IMR-90 (cell line): ENCODE results near the gene ZNF337. TPM values are rescaled to one million over a fixed set of nuclear protein-coding genes. Genes with fewer than 3 reads are reported as not detected.
A peak's percentile ranks its signal among the peaks of the same experiment; 100 is the strongest.

Source experiments
- ATAC-seq: fragments of 200-7000 bp; cut with Tn5 transposase; 2 replicates; pipeline ENCODE4 v1.9.1; 2020; ENCODE audit warnings: low read depth, mild to moderate bottlenecking, moderate library complexity
- BruUV-seq: library from RNA; stranded (reverse); fragments of 400-500 nt; replicated peaks from 2 replicates; lab custom pipeline; 2021; lab: Mats Ljungman, UMichigan
- CTCF ChIA-PET: fragments of 300-600 bp; formaldehyde crosslinking; extraction: SDS; loops from one replicate; lab custom pipeline; 2021; ENCODE audit warnings: antibody characterized with exemption; lab: Yijun Ruan, JAX
- POLR2A ChIA-PET: fragments of 300-600 bp; sonication (Branson Sonifier 250); formaldehyde crosslinking; loops from one replicate; lab custom pipeline; 2022; ENCODE audit warnings: antibody characterized with exemption; ENCODE audit not compliant: unreplicated experiment; lab: Charles Lee
- DNase-seq: peaks from one replicate; pipeline ENCODE4 v3.0.0; 2013
- H2AFZ ChIP-seq: replicated peaks from 2 replicates; pipeline ENCODE3; 2013; ENCODE audit warnings: low read length, mild to moderate bottlenecking; ENCODE audit not compliant: poor library complexity
- H2AK5ac ChIP-seq: 2 replicates; pipeline ENCODE4 v1.6.1; 2013; ENCODE audit warnings: low read depth, low read length, inconsistent platforms
- H2AK9ac ChIP-seq: replicated peaks from 2 replicates; pipeline ENCODE3; 2013; ENCODE audit warnings: mild to moderate bottlenecking, low read depth, low read length, moderate library complexity; ENCODE audit not compliant: poor library complexity
- H2BK120ac ChIP-seq: 2 replicates; pipeline ENCODE4 v1.6.1; 2013; ENCODE audit warnings: low read depth, low read length, inconsistent platforms
- H2BK15ac ChIP-seq: 3 replicates; pipeline ENCODE4 v1.6.1; 2013; ENCODE audit warnings: low read depth, low read length, inconsistent platforms
- H2BK20ac ChIP-seq: 2 replicates; pipeline ENCODE4 v1.6.1; 2013; ENCODE audit warnings: low read depth, mild to moderate bottlenecking, inconsistent platforms, low read length, moderate library complexity
- H2BK5ac ChIP-seq: 2 replicates; pipeline ENCODE4 v1.6.1; 2013; ENCODE audit warnings: mild to moderate bottlenecking, low read depth, low read length, inconsistent platforms; ENCODE audit not compliant: poor library complexity, severe bottlenecking
- H3K14ac ChIP-seq: replicated peaks from 2 replicates; pipeline ENCODE4 v1.6.1; 2013; ENCODE audit warnings: low read depth, low read length, inconsistent platforms
- H3K18ac ChIP-seq: 2 replicates; pipeline ENCODE4 v1.6.1; 2013; ENCODE audit warnings: low read depth, low read length, control low read depth
- H3K23ac ChIP-seq: 2 replicates; pipeline ENCODE4 v1.6.1; 2013; ENCODE audit warnings: low read depth, low read length, inconsistent platforms
- H3K27ac ChIP-seq: 2 replicates; pipeline ENCODE4 v1.5.1; 2013; ENCODE audit warnings: mild to moderate bottlenecking, control low read depth, low read length; ENCODE audit not compliant: insufficient read depth
- H3K27me3 ChIP-seq: 2 replicates; pipeline ENCODE4 v1.6.1; 2013; ENCODE audit warnings: low read length; ENCODE audit not compliant: control insufficient read depth, insufficient read depth
- H3K36me3 ChIP-seq: 2 replicates; pipeline ENCODE4 v1.6.1; 2013; ENCODE audit warnings: low read length, mixed read lengths; ENCODE audit not compliant: control insufficient read depth, insufficient read depth
- H3K4ac ChIP-seq: 2 replicates; pipeline ENCODE4 v1.6.1; 2013; ENCODE audit warnings: low read depth, low read length, inconsistent platforms
- H3K4me1 ChIP-seq: 2 replicates; pipeline ENCODE4 v1.6.1; 2013; ENCODE audit warnings: low read length, mixed read lengths; ENCODE audit not compliant: control insufficient read depth, insufficient read depth
- H3K4me2 ChIP-seq: 2 replicates; pipeline ENCODE4 v1.6.1; 2013; ENCODE audit warnings: low read depth, mild to moderate bottlenecking, control low read depth, low read length, moderate library complexity
- H3K4me3 ChIP-seq: 2 replicates; pipeline ENCODE4 v1.5.1; 2013; ENCODE audit warnings: low read depth, mild to moderate bottlenecking, control low read depth, low read length, moderate library complexity; ENCODE audit not compliant: insufficient read depth
- H3K56ac ChIP-seq: 2 replicates; pipeline ENCODE4 v1.6.1; 2013; ENCODE audit warnings: low read length, inconsistent platforms; ENCODE audit not compliant: insufficient read depth; ENCODE audit errors: extremely low read depth
- H3K79me1 ChIP-seq, 2 experiments: 2 replicates each; pipeline ENCODE4 v1.6.1; 2013; ENCODE audit warnings: low read length in 2 of 2, inconsistent platforms in 1 of 2, low read depth in 1 of 2
- H3K9ac ChIP-seq: 2 replicates; pipeline ENCODE4 v1.6.1; 2013; ENCODE audit warnings: low read depth, low read length, control low read depth
- H3K9me1 ChIP-seq: 2 replicates; pipeline ENCODE4 v1.6.1; 2013; ENCODE audit warnings: low read length, inconsistent platforms; ENCODE audit not compliant: insufficient read depth
- H3K9me3 ChIP-seq: 2 replicates; pipeline ENCODE4 v1.6.1; 2013; ENCODE audit warnings: low read length; ENCODE audit not compliant: control insufficient read depth, insufficient read depth
- H4K20me1 ChIP-seq: 2 replicates; pipeline ENCODE4 v1.6.1; 2013; ENCODE audit warnings: low read length, inconsistent platforms; ENCODE audit not compliant: insufficient read depth
- H4K5ac ChIP-seq: 2 replicates; pipeline ENCODE4 v1.6.1; 2013; ENCODE audit warnings: mild to moderate bottlenecking, low read depth, low read length, control low read depth
- H4K8ac ChIP-seq, 2 experiments: 2 replicates each; pipeline ENCODE4 v1.6.1; 2013; ENCODE audit warnings: low read depth in 2 of 2, low read length in 2 of 2, control low read depth in 1 of 2, inconsistent platforms in 1 of 2
- H4K91ac ChIP-seq: 2 replicates; pipeline ENCODE4 v1.6.1; 2013; ENCODE audit warnings: low read depth, low read length, inconsistent platforms; ENCODE audit not compliant: insufficient read depth
- BHLHE40 ChIP-seq: fragments of 150-350 bp; IDR thresholded peaks from 2 replicates; pipeline ENCODE4 v1.6.1; 2016; ENCODE audit warnings: mild to moderate bottlenecking, low read depth, low read length
- CEBPB ChIP-seq: IDR thresholded peaks from 2 replicates; pipeline ENCODE4 v1.6.1; 2012; ENCODE audit warnings: low read depth, low read length, improper control_type of control experiment
- ELK1 ChIP-seq: fragments of 150-350 bp; IDR thresholded peaks from 2 replicates; pipeline ENCODE4 v1.6.1; 2016; ENCODE audit warnings: low read depth, mild to moderate bottlenecking, low read length, moderate library complexity, borderline replicate concordance
- FOS ChIP-seq: fragments of 150-350 bp; IDR thresholded peaks from 2 replicates; pipeline ENCODE4 v1.6.1; 2016; ENCODE audit warnings: low read depth, low read length
- MAFK ChIP-seq: IDR thresholded peaks from 2 replicates; pipeline ENCODE4 v1.6.1; 2012; ENCODE audit warnings: low read depth, low read length, improper control_type of control experiment
- MAZ ChIP-seq: IDR thresholded peaks from 2 replicates; pipeline ENCODE4 v1.6.1; 2012; ENCODE audit warnings: low read depth, mild to moderate bottlenecking, low read length, improper control_type of control experiment, moderate library complexity, borderline replicate concordance
- MXI1 ChIP-seq: IDR thresholded peaks from 2 replicates; pipeline ENCODE4 v1.6.1; 2012; ENCODE audit warnings: low read depth, mild to moderate bottlenecking, low read length, moderate library complexity, borderline replicate concordance
- NFE2L2 ChIP-seq: fragments of 150-350 bp; IDR thresholded peaks from 2 replicates; pipeline ENCODE4 v1.6.1; 2016; ENCODE audit warnings: low read depth, mild to moderate bottlenecking, low read length
- POLR2A ChIP-seq: IDR thresholded peaks from 2 replicates; pipeline ENCODE4 v1.6.1; 2012; ENCODE audit warnings: mild to moderate bottlenecking, low read depth, low read length
- RAD21 ChIP-seq: IDR thresholded peaks from 2 replicates; pipeline ENCODE4 v1.6.1; 2012; ENCODE audit warnings: low read length, improper control_type of control experiment
- RCOR1 ChIP-seq: IDR thresholded peaks from 2 replicates; pipeline ENCODE4 v1.6.1; 2012; ENCODE audit warnings: mild to moderate bottlenecking, low read length, improper control_type of control experiment; ENCODE audit not compliant: insufficient replicate concordance
- RFX5 ChIP-seq: IDR thresholded peaks from 2 replicates; pipeline ENCODE4 v1.8.0; 2012; ENCODE audit warnings: low read depth, mild to moderate bottlenecking, low read length, moderate library complexity
- SMC3 ChIP-seq: fragments of 150-350 bp; IDR thresholded peaks from 2 replicates; pipeline ENCODE4 v1.6.1; 2016; ENCODE audit warnings: low read depth, mild to moderate bottlenecking, antibody characterized with exemption, low read length, moderate library complexity
- USF2 ChIP-seq: fragments of 150-350 bp; IDR thresholded peaks from 2 replicates; pipeline ENCODE4 v1.6.1; 2017; ENCODE audit warnings: mild to moderate bottlenecking, antibody characterized with exemption, low read length, low read depth
- WGBS, 2 experiments: methylation state at CpG; one replicate each; pipeline versions ENCODE4 v1.1.5 to v1.1.7; 2013; ENCODE audit warnings: missing lambda C conversion rate in 2 of 2; ENCODE audit not compliant: insufficient read length in 1 of 2; ENCODE audit errors: extremely low coverage in 2 of 2; 5-methylcytosine and 5-hydroxymethylcytosine counted together
- dilution Hi-C: fragments of 300-500 bp; cut with HindIII; formaldehyde crosslinking; loops from one replicate; pipeline ENCODE4 v1.14.3; 2018; ENCODE audit warnings: low sequenced_read_pairs; ENCODE audit not compliant: unreplicated experiment
- in situ Hi-C: fragments of 300-500 bp; cut with MboI; formaldehyde crosslinking; loops from 3 replicates; pipeline ENCODE4 v1.14.3; 2019; ENCODE audit warnings: low sequenced_read_pairs, inconsistent platforms, mixed read lengths
- intact Hi-C: fragments of 100-400 bp; cut with micrococcal nuclease; formaldehyde crosslinking; loops from 2 replicates; pipeline ENCODE4 v1.10.0; 2022
- polyA plus RNA-seq, 3 experiments: library from polyadenylated mRNA; depleted of rRNA; stranded (reverse); fragments of >200 nt; gene quantifications; 2 replicates each; pipeline ENCODE4 v1.2.3, GENCODE V29; 2012; ENCODE audit warnings: low replicate concordance in 1 of 3
- total RNA-seq: library from RNA; depleted of rRNA; stranded (reverse); fragments of >200 nt; gene quantifications from 2 replicates; pipeline ENCODE4 v1.2.3, GENCODE V29; 2012
- TF ChIP-seq, protein P1 (sequence below): conservative IDR thresholded peaks from 2 replicates; pipeline ENCODE4 v1.5.1; 2012; ENCODE audit warnings: mild to moderate bottlenecking, low read depth, low read length, improper control_type of control experiment

ZNF337 gene
- total and polyA plus RNA-seq, 2 of the 4 experiments (the other 2 are of a cell fraction) = 10.4 to 16.5 TPM

- Histone ChIP-seq H2BK120ac (no peak overlapping the region), H3K79me1 (peaks cover 15 to 19% of the 10 kb centered on the region in 2 experiments; a peak in 2 of 4 replicates), H2AK5ac (peak overlapping the region; percentile 68; the same call in 1 of the 2 replicates), H2AFZ (no peak overlapping the region), H3K23ac (no peak overlapping the region), H3K36me3 (peaks cover 46% of the 10 kb centered on the region), H3K9me3 (no peaks in the 10 kb centered on the region), H3K4me3 (no peak overlapping the region), H2AK9ac (no peak overlapping the region), H3K56ac (no peak overlapping the region), H3K14ac (peak overlapping the region; percentile 41; the same call in 1 of the 2 replicates), H3K18ac (no peak overlapping the region), H3K27me3 (no peaks in the 10 kb centered on the region), H2BK15ac (no peak overlapping the region), H2BK5ac (peak overlapping the region; percentile 43), H4K8ac (no peak overlapping the region), H3K4me1 (peaks cover 4% of the 10 kb centered on the region), H2BK20ac (no peak overlapping the region), H4K5ac (no peak overlapping the region), H4K91ac (peak overlapping the region; percentile 29; the same call in 1 of the 2 replicates), H3K9ac (no peak overlapping the region), H3K4ac (peak overlapping the region; percentile 53; the same call in 1 of the 2 replicates), H3K9me1 (peaks cover 11% of the 10 kb centered on the region), H3K27ac (no peak overlapping the region), H3K4me2 (no peak overlapping the region), H4K20me1 (no peaks in the 10 kb centered on the region)
- no CpG with 5 or more reads among the region's 10 CpGs for whole genome bisulfite sequencing, 2 experiments
- dilution Hi-C loops = no loop called here
- peak; percentile 82 for DNase-seq
- peak; percentile 95 for ATAC-seq
- intact Hi-C loops = no loop called here
- BruUV-seq = TSS peak; percentile 57
- ChIA-PET CTCF (no interaction called here), POLR2A (no interaction called here)
- in situ Hi-C loops = loop anchor here (25.0 kb wide), 3 partner anchors 311 to 689 kb away; partner anchors contain the start of gene APMAP
- TF ChIP-seq, protein P1, sequence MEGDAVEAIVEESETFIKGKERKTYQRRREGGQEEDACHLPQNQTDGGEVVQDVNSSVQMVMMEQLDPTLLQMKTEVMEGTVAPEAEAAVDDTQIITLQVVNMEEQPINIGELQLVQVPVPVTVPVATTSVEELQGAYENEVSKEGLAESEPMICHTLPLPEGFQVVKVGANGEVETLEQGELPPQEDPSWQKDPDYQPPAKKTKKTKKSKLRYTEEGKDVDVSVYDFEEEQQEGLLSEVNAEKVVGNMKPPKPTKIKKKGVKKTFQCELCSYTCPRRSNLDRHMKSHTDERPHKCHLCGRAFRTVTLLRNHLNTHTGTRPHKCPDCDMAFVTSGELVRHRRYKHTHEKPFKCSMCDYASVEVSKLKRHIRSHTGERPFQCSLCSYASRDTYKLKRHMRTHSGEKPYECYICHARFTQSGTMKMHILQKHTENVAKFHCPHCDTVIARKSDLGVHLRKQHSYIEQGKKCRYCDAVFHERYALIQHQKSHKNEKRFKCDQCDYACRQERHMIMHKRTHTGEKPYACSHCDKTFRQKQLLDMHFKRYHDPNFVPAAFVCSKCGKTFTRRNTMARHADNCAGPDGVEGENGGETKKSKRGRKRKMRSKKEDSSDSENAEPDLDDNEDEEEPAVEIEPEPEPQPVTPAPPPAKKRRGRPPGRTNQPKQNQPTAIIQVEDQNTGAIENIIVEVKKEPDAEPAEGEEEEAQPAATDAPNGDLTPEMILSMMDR = no peak
- TF ChIP-seq MAZ (no peak), ELK1 (no peak), RFX5 (no peak), CEBPB (peak; percentile 80), MXI1 (no peak), MAFK (peak; percentile 83), POLR2A (no peak), RAD21 (no peak), USF2 (no peak), FOS (0 out of 2 replicates have a peak, but pooled peaks have one; percentile 29), BHLHE40 (no peak), NFE2L2 (peak; percentile 60; the same call in 1 of the 2 replicates), SMC3 (no peak), RCOR1 (no peak)
Measured at GRCh38 chr20:25676164-25676809, 20.4 kb downstream of the ZNF337 start.
